Sigmoid colon (tissue), 7 donors: ENCODE results near the gene ST6GALNAC2. TPM values are rescaled to one million over a fixed set of nuclear protein-coding genes. Genes with fewer than 3 reads are reported as not detected.

Source experiments
- DNase-seq: peaks from one replicate; pipeline ENCODE4 v3.0.0-alpha.2; 2019
- H3K27ac ChIP-seq, 4 donors: fragments of 200-600 bp; sonication (generic); one replicate each; pipeline ENCODE4 v1.5.1; 2016 to 2019; ENCODE audit warnings: mild to moderate bottlenecking in 1 of 4
- H3K27me3 ChIP-seq, 3 donors: fragments of 200-600 bp; sonication (generic); one replicate each; pipeline ENCODE4 v1.5.1; 2019; ENCODE audit warnings: mild to moderate bottlenecking in 1 of 3
- H3K36me3 ChIP-seq, 4 donors: fragments of 200-600 bp; sonication (generic); one replicate each; pipeline ENCODE4 v1.5.1; 2016 to 2019
- H3K4me1 ChIP-seq, 4 donors: fragments of 200-600 bp; sonication (generic); one replicate each; pipeline ENCODE4 v1.5.1; 2017 to 2019
- H3K4me3 ChIP-seq, 4 donors: fragments of 200-600 bp; sonication (generic); one replicate each; pipeline ENCODE4 v1.5.1; 2017 to 2019; ENCODE audit warnings: mild to moderate bottlenecking in 2 of 4, moderate library complexity in 1 of 4
- H3K9me3 ChIP-seq, 4 donors: fragments of 200-600 bp in 3 of 4; sonication (generic) in 3 of 4; one replicate each; pipeline versions ENCODE4 v1.5.1 to v1.6.1; 2013 to 2019
- EP300 ChIP-seq, 4 donors: sonication (generic); formaldehyde crosslinking; IDR thresholded peaks; one replicate each; pipeline ENCODE4 v1.6.1; 2017; ENCODE audit warnings: antibody characterized with exemption in 4 of 4
- POLR2A ChIP-seq, 2 donors: fragments of 450-650 bp; IDR thresholded peaks; one replicate each; pipeline ENCODE4 v1.6.1; 2016; ENCODE audit warnings: antibody characterized with exemption in 2 of 2, mild to moderate bottlenecking in 2 of 2, moderate library complexity in 2 of 2
- POLR2AphosphoS5 ChIP-seq, 4 donors: sonication (generic); formaldehyde crosslinking; IDR thresholded peaks; one replicate each; pipeline ENCODE4 v1.6.1; 2017; ENCODE audit warnings: antibody characterized with exemption in 4 of 4
- WGBS, 2 donors: extraction: QIAGEN DNeasy Blood & Tissue Kit; methylation state at CpG; one replicate each; pipeline ENCODE4 v1.1.7; 2013; 5-methylcytosine and 5-hydroxymethylcytosine counted together
- intact Hi-C: fragments of 100-400 bp; cut with DNase I; formaldehyde crosslinking; loops from one replicate; pipeline ENCODE4 v1.15.1; 2023
- polyA plus RNA-seq, 3 donors: library from polyadenylated mRNA; stranded (reverse); fragments of 200-250 nt; gene quantifications; one replicate each; pipeline ENCODE4 v1.2.3, GENCODE V29; 2013
- total RNA-seq, 4 donors: library from RNA; depleted of rRNA; stranded (reverse); fragments of >200 nt; gene quantifications; one replicate each; pipeline ENCODE4 v1.1.0, GENCODE V29; 2016
- TF ChIP-seq, protein P1 (sequence below), 4 experiments: fragments of 450-650 bp in 3 of 4; fragments of 200-600 bp in 1 of 4; IDR thresholded peaks; one replicate each; pipeline ENCODE4 v1.5.1; 2016 to 2019; ENCODE audit warnings: antibody characterized with exemption in 4 of 4, mild to moderate bottlenecking in 3 of 4, moderate library complexity in 2 of 4
- donor health status: healthy with polysubstance abuse.
- donor health status: Bipolar disorder and iron deficiency.
- donor health status: healthy.

Gene ST6GALNAC2
- total and polyA plus RNA-seq, 7 donors: 3.3 to 16.4 (median 5.4) TPM

DNA sequence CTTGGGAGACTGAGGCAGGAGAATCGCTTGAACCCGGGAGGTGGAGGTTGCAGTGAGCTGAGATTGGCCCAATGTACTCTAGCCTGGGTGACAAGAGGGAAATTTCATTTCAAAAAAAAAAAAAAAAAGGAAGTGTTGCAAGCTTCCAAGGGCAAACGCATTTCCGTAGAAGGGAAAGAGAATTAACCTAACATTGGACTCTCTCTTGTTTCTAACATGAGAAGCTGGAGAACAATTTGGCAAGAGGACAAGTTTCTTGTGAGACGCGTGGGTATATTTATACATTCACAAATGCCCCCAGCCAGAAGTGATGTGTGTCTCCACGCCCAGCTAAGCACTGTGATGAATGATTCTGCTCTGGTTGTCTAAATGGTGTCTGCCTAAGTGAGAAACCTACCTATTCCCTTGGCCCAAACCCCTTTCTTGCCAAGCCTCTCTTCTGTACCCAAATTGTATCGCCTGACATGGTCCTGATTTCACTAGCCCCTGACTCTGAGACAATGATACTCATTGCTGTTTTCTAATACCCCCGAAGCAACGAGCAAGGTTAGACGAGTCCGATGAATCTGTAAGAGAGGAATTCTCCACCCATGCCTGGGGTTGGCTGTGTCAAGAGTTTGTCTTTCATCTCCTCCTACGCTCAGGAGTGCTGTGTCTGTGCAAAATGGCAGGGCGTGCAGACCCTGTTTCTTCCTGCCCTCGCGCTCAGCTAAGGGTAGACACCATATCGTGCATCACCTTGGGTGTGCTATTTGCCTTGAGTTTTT, 14.2 kb upstream of the ST6GALNAC2 start:
- Histone ChIP-seq H3K4me3 (no peak overlapping the region), H3K27me3 (peaks cover 0 to 4% (median 0%) of the 10 kb centered on the region in 3 donors), H3K9me3 (no peaks in the 10 kb centered on the region), H3K27ac (no peak overlapping the region), H3K4me1 (no peaks in the 10 kb centered on the region), H3K36me3 (no peaks in the 10 kb centered on the region)
- 79 to 88% methylated on average over 17 of the region's 17 CpGs for WGBS, 2 donors
- TF ChIP-seq, protein P1, sequence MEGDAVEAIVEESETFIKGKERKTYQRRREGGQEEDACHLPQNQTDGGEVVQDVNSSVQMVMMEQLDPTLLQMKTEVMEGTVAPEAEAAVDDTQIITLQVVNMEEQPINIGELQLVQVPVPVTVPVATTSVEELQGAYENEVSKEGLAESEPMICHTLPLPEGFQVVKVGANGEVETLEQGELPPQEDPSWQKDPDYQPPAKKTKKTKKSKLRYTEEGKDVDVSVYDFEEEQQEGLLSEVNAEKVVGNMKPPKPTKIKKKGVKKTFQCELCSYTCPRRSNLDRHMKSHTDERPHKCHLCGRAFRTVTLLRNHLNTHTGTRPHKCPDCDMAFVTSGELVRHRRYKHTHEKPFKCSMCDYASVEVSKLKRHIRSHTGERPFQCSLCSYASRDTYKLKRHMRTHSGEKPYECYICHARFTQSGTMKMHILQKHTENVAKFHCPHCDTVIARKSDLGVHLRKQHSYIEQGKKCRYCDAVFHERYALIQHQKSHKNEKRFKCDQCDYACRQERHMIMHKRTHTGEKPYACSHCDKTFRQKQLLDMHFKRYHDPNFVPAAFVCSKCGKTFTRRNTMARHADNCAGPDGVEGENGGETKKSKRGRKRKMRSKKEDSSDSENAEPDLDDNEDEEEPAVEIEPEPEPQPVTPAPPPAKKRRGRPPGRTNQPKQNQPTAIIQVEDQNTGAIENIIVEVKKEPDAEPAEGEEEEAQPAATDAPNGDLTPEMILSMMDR (IDR thresholded peaks at IDR 0.05): no peak
- TF ChIP-seq EP300 (IDR thresholded peaks at IDR 0.05): no peak
- TF ChIP-seq POLR2A (IDR thresholded peaks at IDR 0.05): no peak
- TF ChIP-seq POLR2AphosphoS5 (IDR thresholded peaks at IDR 0.05): peak in 1 of 4 donors; percentile 22
- intact Hi-C loops: no loop called here
- DNase-seq: no peak

DNA sequence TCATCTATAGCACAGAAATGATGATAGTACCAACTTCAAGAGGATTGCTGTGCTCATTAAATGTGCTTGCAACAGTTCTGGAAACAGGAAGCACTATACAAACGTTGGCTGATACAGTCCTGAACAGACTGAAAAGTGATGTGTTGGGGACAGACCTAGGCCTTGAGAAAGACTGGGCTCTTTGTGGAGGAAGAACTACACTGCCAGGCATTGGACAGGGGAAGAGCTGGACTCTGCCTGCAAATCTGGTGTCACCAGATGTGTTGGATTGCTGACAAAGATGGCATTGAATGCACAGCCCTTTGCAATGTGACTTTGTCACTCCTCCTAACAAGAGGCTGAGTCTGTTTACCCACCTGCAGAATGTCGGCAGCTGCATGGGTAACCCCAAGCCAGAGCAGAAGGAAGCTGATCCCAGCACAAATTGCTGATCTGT, 12.4 kb upstream of the ST6GALNAC2 start:
- no peaks in the 10 kb centered on the region for H3K9me3 ChIP-seq
- 7 to 18% methylated on average over 2 of the region's 2 CpGs for WGBS, 2 donors
- no peaks in the 10 kb centered on the region for H3K36me3 ChIP-seq
- no peak overlapping the region for H3K27ac ChIP-seq
- intact Hi-C loops: no loop called here
- TF ChIP-seq POLR2AphosphoS5 (IDR thresholded peaks at IDR 0.05): peak in 1 of 4 donors; percentile 31
- TF ChIP-seq, protein P1 (IDR thresholded peaks at IDR 0.05): no peak
- H3K4me1 ChIP-seq: no peaks in the 10 kb centered on the region
- no peak overlapping the region for H3K4me3 ChIP-seq
- no peak for DNase-seq
- peaks cover 0 to 4% (median 0%) of the 10 kb centered on the region in 3 donors for H3K27me3 ChIP-seq

DNA sequence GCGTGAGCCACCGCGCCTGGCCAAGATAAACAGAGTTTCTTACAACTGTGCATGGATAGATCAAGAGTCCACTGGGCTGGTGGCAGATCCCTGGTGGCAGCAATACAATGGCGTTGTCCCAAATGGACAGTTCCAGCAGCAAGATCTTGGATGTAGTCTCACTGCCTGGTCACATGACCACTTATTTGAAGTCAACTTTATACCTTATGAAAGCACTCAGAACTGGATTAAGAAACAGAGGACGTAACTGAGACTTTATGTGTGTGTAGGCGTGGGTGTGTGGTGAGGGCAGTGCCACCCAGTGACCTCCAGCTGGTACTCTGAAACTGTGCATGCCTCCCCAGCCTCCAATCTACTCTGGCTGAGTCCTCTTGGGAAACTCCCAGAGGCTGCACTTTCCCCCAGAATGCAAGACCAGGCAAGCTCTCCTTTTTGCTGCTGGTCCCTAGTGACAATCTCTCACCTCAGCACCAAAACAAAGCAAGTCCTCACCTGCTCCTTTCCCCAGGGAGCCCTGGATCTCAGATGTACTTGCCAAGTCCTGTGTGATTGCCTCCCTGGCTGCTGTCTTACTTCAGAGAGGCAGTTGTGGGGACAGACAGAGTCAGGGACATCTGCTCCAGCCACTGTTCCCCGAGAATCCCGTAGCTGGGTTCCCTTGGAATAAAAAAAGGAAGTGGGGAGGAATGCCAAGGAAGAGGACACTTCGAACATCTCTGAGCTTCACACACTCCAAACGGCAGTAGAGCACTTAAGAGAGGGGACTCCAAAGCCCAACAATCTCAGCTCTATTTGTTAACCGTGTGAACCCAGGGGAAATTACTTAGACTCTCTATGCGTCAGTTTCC, 11.7 kb upstream of the ST6GALNAC2 start:
- peaks cover 0 to 4% (median 0%) of the 10 kb centered on the region in 3 donors for H3K27me3 ChIP-seq
- H3K9me3 ChIP-seq: no peaks in the 10 kb centered on the region
- no peak overlapping the region for H3K27ac ChIP-seq
- H3K4me1 ChIP-seq: no peaks in the 10 kb centered on the region
- intact Hi-C loops: no loop called here
- 59 to 74% methylated on average over 12 of the region's 12 CpGs for WGBS, 2 donors
- DNase-seq: no peak
- no peaks in the 10 kb centered on the region for H3K36me3 ChIP-seq
- TF ChIP-seq, protein P1 (IDR thresholded peaks at IDR 0.05): no peak
- TF ChIP-seq POLR2A (IDR thresholded peaks at IDR 0.05): no peak
- TF ChIP-seq POLR2AphosphoS5 (IDR thresholded peaks at IDR 0.05): no peak
- TF ChIP-seq EP300 (IDR thresholded peaks at IDR 0.05): no peak
- H3K4me3 ChIP-seq: no peak overlapping the region

DNA sequence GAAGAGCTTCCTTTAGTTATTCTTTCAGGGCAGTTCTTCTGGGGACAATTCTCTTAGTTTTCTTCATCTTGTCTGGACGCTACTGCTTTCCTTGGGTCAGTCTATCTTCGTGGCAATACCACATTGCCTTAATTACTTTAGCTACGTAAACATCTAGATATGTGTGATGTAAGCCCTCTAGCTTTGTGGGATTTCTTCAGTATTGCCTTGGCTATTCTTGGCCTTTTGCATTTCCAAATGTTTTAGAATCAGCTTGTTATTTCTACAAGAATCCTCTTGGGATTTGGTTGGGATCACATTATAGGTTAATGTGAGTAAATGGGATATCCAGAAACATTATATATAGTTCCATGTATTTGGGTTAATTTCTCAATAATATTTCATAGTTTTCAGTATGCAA, 9.0 kb upstream of the ST6GALNAC2 start:
- Histone ChIP-seq H3K27ac (no peak overlapping the region), H3K4me3 (no peak overlapping the region), H3K4me1 (no peaks in the 10 kb centered on the region), H3K9me3 (no peaks in the 10 kb centered on the region), H3K27me3 (peaks cover 0 to 3% (median 0%) of the 10 kb centered on the region in 3 donors), H3K36me3 (no peaks in the 10 kb centered on the region)
- TF ChIP-seq, protein P1 (IDR thresholded peaks at IDR 0.05): no peak
- TF ChIP-seq EP300 (IDR thresholded peaks at IDR 0.05) (no peak), POLR2AphosphoS5 (IDR thresholded peaks at IDR 0.05) (no peak), POLR2A (IDR thresholded peaks at IDR 0.05) (no peak)
- intact Hi-C loops: no loop called here
- WGBS, 2 donors: 80 to 82% methylated on average over 3 of the region's 3 CpGs
- DNase-seq: no peak
